T-helper 2 cell treated with Interferon-gamma antibody and Interleukin-4, amounts not matched to agents 5 μg/mL and 100 μg/mL, for 36 hours (primary cell): ENCODE results near the gene RHEX.
A peak's percentile ranks its signal among the peaks of the same experiment; 100 is the strongest.
"Not testable (repeated sequence)": the region's sequence is repeated elsewhere in the genome, so short reads cannot be mapped to it uniquely, and the experiment has no call there.

Source experiments
- DNase-seq: peaks from one replicate; pipeline ENCODE4 v3.0.0; 2021; ENCODE audit warnings: low spot score
- H3K27ac Mint-ChIP-seq: one replicate; pipeline ENCODE4 v1.8.0; 2021; ENCODE audit warnings: mild to moderate bottlenecking, mixed read lengths
- H3K27me3 Mint-ChIP-seq: one replicate; pipeline ENCODE4 v1.8.0; 2021; ENCODE audit warnings: low read depth, mixed read lengths
- H3K36me3 Mint-ChIP-seq: one replicate; pipeline ENCODE4 v1.8.0; 2021; ENCODE audit warnings: low read depth, mixed read lengths
- H3K4me1 Mint-ChIP-seq: one replicate; pipeline ENCODE4 v1.8.0; 2021; ENCODE audit warnings: low read depth, mixed read lengths
- H3K4me3 Mint-ChIP-seq: one replicate; pipeline ENCODE4 v1.8.0; 2022; ENCODE audit warnings: mild to moderate bottlenecking, moderate library complexity, mixed read lengths
- H3K9me3 Mint-ChIP-seq: one replicate; pipeline ENCODE4 v1.8.0; 2021; ENCODE audit warnings: mixed read lengths

RHEX gene

GRCh38 chr1:206039046-206039973, 13.7 kb upstream of the RHEX start:
- H3K27me3 Mint-ChIP-seq: peaks cover 64% of the 10 kb centered on the region
- H3K4me1 Mint-ChIP-seq: peaks cover 8% of the 10 kb centered on the region
- DNase-seq: no peak
- H3K27ac Mint-ChIP-seq: no peak overlapping the region
- H3K9me3 Mint-ChIP-seq: no peaks in the 10 kb centered on the region
- no peak overlapping the region for H3K4me3 Mint-ChIP-seq
- H3K36me3 Mint-ChIP-seq: no peaks in the 10 kb centered on the region

- DNase-seq: no peak
- Mint-ChIP-seq H3K36me3 (no peaks in the 10 kb centered on the region), H3K4me1 (peaks cover 6% of the 10 kb centered on the region), H3K4me3 (no peak overlapping the region), H3K27me3 (peaks cover 56% of the 10 kb centered on the region), H3K27ac (no peak overlapping the region), H3K9me3 (no peaks in the 10 kb centered on the region)
These were observed 12.6 kb upstream of the RHEX start for GRCh38 chr1:206040328-206040727.

DNA sequence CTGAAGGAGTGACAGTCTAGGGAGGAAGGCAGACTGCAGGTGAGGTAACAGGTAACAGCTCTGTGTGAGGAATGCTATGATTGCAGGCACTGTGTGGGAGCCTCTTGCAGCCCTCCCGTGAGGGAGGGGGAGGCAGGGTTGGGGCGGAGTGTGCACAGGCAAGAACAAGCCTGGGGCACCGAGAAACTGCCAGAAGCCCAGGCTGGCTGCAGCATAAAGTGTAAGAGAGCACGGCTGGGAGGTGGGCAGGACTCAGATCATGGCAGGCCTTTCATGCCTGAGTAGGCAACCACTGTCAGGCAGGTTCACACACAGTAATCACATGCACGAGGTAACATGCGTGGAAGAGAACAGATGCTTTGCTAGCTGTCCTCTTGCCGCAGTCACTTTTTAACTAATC, 11.3 kb upstream of the RHEX start:
- no peak for DNase-seq
- Mint-ChIP-seq H3K36me3 (no peaks in the 10 kb centered on the region), H3K9me3 (no peaks in the 10 kb centered on the region), H3K4me3 (no peak overlapping the region), H3K27me3 (peaks cover 43% of the 10 kb centered on the region), H3K27ac (no peak overlapping the region), H3K4me1 (peaks cover 6% of the 10 kb centered on the region)

DNA sequence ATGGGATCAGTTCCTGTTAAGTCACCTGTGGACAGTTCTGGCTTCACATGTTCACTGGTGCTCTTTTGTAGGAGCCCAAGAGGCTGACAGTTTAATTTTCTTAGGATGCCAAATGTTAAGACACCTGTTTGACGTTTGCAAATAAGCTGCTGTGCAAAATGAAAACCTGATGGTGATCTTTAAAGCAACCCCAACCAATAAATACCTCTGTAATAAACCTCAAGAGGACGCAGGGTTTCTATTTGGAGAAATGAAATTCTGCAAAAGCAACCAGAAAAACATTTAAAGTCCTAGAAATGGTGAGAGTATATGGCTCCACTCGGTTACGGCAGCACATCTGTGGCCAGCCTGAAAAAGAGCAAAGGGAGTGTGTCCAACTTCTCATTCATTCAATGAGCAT, 5.7 kb upstream of the RHEX start:
- no peak for DNase-seq
- Mint-ChIP-seq H3K4me3 (no peak overlapping the region), H3K27me3 (peaks cover 29% of the 10 kb centered on the region), H3K4me1 (peaks cover 7% of the 10 kb centered on the region), H3K36me3 (no peaks in the 10 kb centered on the region), H3K27ac (no peak overlapping the region), H3K9me3 (no peaks in the 10 kb centered on the region)

DNA sequence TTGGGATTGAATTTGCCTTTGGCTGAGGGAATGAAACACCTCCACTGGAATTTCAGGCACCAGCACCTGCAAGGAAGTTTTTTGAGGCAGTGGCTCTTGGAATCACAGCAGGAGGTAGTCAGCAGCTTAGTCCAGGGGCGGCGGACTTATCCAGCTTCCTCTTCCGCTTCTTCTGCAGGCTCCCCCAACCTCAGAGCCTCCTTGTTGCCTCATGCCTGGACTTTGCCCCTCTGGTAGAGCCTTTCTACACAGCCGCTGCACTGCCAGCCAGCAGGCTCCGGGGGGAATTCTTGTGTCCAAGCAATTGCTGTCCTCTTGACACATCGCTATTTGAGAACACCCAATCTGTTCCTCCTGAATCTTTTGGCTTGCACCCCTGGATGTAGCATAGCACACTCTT, 4.4 kb upstream of the RHEX start:
- H3K4me1 Mint-ChIP-seq: peaks cover 15% of the 10 kb centered on the region
- no peak overlapping the region for H3K4me3 Mint-ChIP-seq
- no peak overlapping the region for H3K27ac Mint-ChIP-seq
- no peaks in the 10 kb centered on the region for H3K36me3 Mint-ChIP-seq
- no peaks in the 10 kb centered on the region for H3K9me3 Mint-ChIP-seq
- peaks cover 29% of the 10 kb centered on the region for H3K27me3 Mint-ChIP-seq
- no peak for DNase-seq

DNA sequence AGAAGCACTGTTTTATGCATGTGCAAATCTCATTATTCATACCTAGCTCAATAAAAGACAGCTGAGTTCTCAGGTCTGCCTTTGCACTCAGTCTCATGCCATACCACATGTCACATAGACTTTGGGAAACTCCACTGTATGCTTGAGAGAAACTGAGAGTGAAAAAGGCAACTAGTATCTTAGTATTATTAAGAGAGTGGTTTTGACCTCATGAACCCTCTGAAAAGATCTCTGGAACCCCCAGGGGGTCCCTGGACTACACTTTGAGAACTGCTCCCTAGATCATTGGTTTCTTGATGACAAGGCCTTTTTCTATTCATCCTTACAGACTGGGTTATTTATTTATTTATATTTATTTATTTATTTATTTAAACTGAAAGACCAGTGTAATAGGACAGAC, 3.7 kb upstream of the RHEX start:
- peaks cover 16% of the 10 kb centered on the region for H3K4me1 Mint-ChIP-seq
- H3K27me3 Mint-ChIP-seq: peaks cover 33% of the 10 kb centered on the region
- no peak for DNase-seq
- no peaks in the 10 kb centered on the region for H3K36me3 Mint-ChIP-seq
- no peak overlapping the region for H3K4me3 Mint-ChIP-seq
- H3K27ac Mint-ChIP-seq: no peak overlapping the region
- H3K9me3 Mint-ChIP-seq: no peaks in the 10 kb centered on the region

GRCh38 chr1:206049919-206050600, 2.9 kb upstream of the RHEX start:
- Mint-ChIP-seq H3K27me3 (peaks cover 32% of the 10 kb centered on the region), H3K36me3 (no peaks in the 10 kb centered on the region), H3K4me3 (no peak overlapping the region), H3K27ac (no peak overlapping the region), H3K9me3 (no peaks in the 10 kb centered on the region), H3K4me1 (peaks cover 16% of the 10 kb centered on the region)
- DNase-seq: no peak

DNA sequence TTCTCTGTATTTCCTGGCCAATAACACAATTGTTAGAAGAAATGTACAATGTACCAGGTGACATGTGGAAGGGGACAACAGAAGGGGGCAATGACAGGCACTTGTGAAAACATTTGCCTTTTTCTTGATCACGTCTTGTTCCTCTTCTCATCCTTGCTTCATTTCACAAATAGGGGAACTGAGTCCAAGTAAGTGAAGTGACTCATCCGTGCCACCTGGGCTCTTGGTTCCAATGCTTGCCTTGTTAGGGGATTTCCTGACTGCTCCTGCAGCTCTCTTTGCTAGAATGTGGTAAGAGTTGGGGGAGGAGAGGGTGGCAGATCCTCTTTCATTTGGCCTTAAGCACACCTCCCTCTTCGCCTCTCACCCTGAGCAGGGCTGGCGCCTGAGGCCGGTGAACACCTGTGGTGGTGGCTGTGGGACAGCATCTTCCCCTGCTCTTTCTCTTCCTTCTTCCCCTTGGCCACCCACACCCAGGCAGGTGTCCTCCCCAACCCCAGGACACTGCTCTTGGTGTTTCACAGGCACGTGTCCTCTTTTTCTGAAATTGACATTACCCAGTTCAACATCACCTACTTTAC, 2.2 kb upstream of the RHEX start:
- H3K27me3 Mint-ChIP-seq: peaks cover 37% of the 10 kb centered on the region
- peaks cover 16% of the 10 kb centered on the region for H3K4me1 Mint-ChIP-seq
- H3K27ac Mint-ChIP-seq: peak overlapping the region; percentile 49
- H3K36me3 Mint-ChIP-seq: no peaks in the 10 kb centered on the region
- H3K4me3 Mint-ChIP-seq: no peak overlapping the region
- H3K9me3 Mint-ChIP-seq: no peaks in the 10 kb centered on the region
- DNase-seq: peak; percentile 36

GRCh38 chr1:206052231-206052865, 625 bp upstream of the RHEX start:
- not testable (repeated sequence) for DNase-seq, H3K27ac Mint-ChIP-seq, H3K4me3 Mint-ChIP-seq, H3K36me3 Mint-ChIP-seq, H3K9me3 Mint-ChIP-seq
- H3K4me1 Mint-ChIP-seq: peaks cover 16% of the 10 kb centered on the region
- peaks cover 51% of the 10 kb centered on the region for H3K27me3 Mint-ChIP-seq

DNA sequence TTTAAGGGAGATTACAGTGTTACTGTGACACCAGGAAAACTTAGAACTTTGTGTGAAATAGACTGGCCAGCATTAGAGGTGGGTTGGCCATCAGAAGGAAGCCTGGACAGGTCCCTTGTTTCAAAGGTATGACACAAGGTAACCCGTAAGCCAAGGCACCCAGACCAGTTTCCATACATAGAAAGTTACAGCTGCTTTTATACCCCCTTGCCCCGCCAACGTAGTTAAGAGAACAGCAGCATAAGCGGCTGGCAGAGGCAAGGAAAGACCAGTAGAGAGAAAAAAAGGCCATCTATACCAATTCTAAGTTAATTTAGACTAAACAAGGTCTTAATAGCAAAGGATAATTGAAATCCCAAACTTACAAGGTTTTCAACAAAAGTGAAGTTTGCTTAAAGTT, 643 bp downstream of the RHEX start:
- DNase-seq, H3K9me3 Mint-ChIP-seq, H3K27ac Mint-ChIP-seq, H3K4me3 Mint-ChIP-seq, H3K36me3 Mint-ChIP-seq: not testable (repeated sequence)
- peaks cover 47% of the 10 kb centered on the region for H3K27me3 Mint-ChIP-seq
- H3K4me1 Mint-ChIP-seq: peaks cover 16% of the 10 kb centered on the region

- H3K4me3 Mint-ChIP-seq, H3K36me3 Mint-ChIP-seq, DNase-seq, H3K9me3 Mint-ChIP-seq, H3K27ac Mint-ChIP-seq: not testable (repeated sequence)
- H3K27me3 Mint-ChIP-seq: peaks cover 51% of the 10 kb centered on the region
- peaks cover 16% of the 10 kb centered on the region for H3K4me1 Mint-ChIP-seq
These were observed 2.2 kb downstream of the RHEX start for GRCh38 chr1:206055069-206055625.

DNA sequence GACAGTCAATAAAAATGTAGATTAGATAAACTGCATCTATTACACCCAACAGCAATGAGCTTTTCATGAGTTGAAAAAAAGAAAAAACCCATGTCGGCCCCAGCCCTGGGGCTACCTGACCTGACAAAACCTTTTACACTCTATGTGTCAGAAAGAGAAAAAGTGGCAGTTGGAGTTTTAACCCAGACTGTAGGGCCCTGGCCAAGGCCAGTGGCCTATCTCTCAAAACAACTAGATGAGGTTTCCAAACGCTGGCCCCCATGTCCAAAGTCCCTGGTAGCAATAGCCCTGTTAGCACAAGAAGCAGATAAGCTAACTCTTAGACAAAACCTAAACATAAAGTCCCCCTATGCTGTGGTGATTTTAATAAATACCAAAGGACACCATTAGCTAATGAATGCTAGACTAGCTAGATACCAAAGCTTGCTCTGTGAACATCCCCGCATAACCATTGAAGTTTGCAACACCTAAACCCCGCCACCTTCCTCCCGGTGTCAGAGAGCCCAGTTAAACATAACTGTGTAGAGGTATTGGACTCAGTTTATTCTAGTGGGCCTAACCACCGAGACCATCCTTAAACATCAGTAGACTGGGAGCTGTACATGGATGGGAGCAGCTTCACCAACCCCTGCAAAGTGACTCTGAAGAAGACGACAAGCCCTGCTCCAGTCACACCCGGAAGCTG, 2.8 kb downstream of the RHEX start:
- H3K4me3 Mint-ChIP-seq, H3K9me3 Mint-ChIP-seq, H3K36me3 Mint-ChIP-seq, H3K27ac Mint-ChIP-seq, DNase-seq: not testable (repeated sequence)
- Mint-ChIP-seq H3K27me3 (peaks cover 56% of the 10 kb centered on the region), H3K4me1 (peaks cover 14% of the 10 kb centered on the region)

GRCh38 chr1:206058289-206058926, 5.4 kb downstream of the RHEX start:
- DNase-seq, H3K4me3 Mint-ChIP-seq, H3K4me1 Mint-ChIP-seq, H3K9me3 Mint-ChIP-seq, H3K27ac Mint-ChIP-seq, H3K36me3 Mint-ChIP-seq: not testable (repeated sequence)
- H3K27me3 Mint-ChIP-seq: peaks cover 56% of the 10 kb centered on the region
